Measurements from ENCODE around the gene SERPINE2. TPM values are rescaled to one million over a fixed set of nuclear protein-coding genes. Genes with fewer than 3 reads are reported as not detected.

Gene SERPINE2
- total RNA-seq, 4 donors from 2014 or later: 7.0 to 16.5 (median 10.0) TPM

- no peak for DNase-seq (ENCODE audit: low spot score in 2 of 2)
- Histone ChIP-seq H3K27me3 (no peaks in the 10 kb centered on the region), H3K9me3 (no peaks in the 10 kb centered on the region), H3K27ac (no peak overlapping the region), H3K4me1 (no peaks in the 10 kb centered on the region), H3K36me3 (no peaks in the 10 kb centered on the region), H3K4me3 (no peak overlapping the region)
- TF ChIP-seq POLR2AphosphoS5 (IDR thresholded peaks at IDR 0.05) (no peak), CTCF (IDR thresholded peaks at IDR 0.05) (no peak), POLR2A (IDR thresholded peaks at IDR 0.05) (no peak), EP300 (IDR thresholded peaks at IDR 0.05) (no peak)
- 84% methylated on average over 5 of the region's 5 CpGs for WGBS
These were observed 41.1 kb downstream of the SERPINE2 start for GRCh38 chr2:223997938-223998337.

- TF ChIP-seq EP300 (IDR thresholded peaks at IDR 0.05) (no peak), CTCF (IDR thresholded peaks at IDR 0.05) (no peak), POLR2AphosphoS5 (IDR thresholded peaks at IDR 0.05) (no peak), POLR2A (IDR thresholded peaks at IDR 0.05) (no peak)
- no peak overlapping the region for H3K27ac ChIP-seq
- H3K27me3 ChIP-seq: no peaks in the 10 kb centered on the region
- no peaks in the 10 kb centered on the region for H3K9me3 ChIP-seq
- no peak overlapping the region for H3K4me3 ChIP-seq
- H3K4me1 ChIP-seq: no peaks in the 10 kb centered on the region
- H3K36me3 ChIP-seq: no peaks in the 10 kb centered on the region
- WGBS: 92% methylated on average over 6 of the region's 6 CpGs
- DNase-seq (ENCODE audit: low spot score in 2 of 2): no peak
These were observed 42.7 kb downstream of the SERPINE2 start for GRCh38 chr2:223996391-223996790.

GRCh38 chr2:223995569-223995968 is 43.5 kb downstream of the SERPINE2 start:
- DNase-seq (ENCODE audit: low spot score in 2 of 2): no peak
- Histone ChIP-seq H3K27ac (no peak overlapping the region), H3K36me3 (no peaks in the 10 kb centered on the region), H3K9me3 (no peaks in the 10 kb centered on the region), H3K4me1 (no peaks in the 10 kb centered on the region), H3K27me3 (no peaks in the 10 kb centered on the region), H3K4me3 (no peak overlapping the region)
- WGBS: 88% methylated on average over 5 of the region's 5 CpGs
- TF ChIP-seq EP300 (IDR thresholded peaks at IDR 0.05) (no peak), POLR2A (IDR thresholded peaks at IDR 0.05) (no peak), CTCF (IDR thresholded peaks at IDR 0.05) (no peak), POLR2AphosphoS5 (IDR thresholded peaks at IDR 0.05) (no peak)

- no peak for TF ChIP-seq EP300 (IDR thresholded peaks at IDR 0.05)
- TF ChIP-seq POLR2AphosphoS5 (IDR thresholded peaks at IDR 0.05): no peak
- TF ChIP-seq POLR2A (IDR thresholded peaks at IDR 0.05): no peak
- TF ChIP-seq CTCF (IDR thresholded peaks at IDR 0.05): no peak
- WGBS: 88% methylated on average over 4 of the region's 4 CpGs
- DNase-seq (ENCODE audit: low spot score in 2 of 2): no peak
- Histone ChIP-seq H3K27me3 (no peaks in the 10 kb centered on the region), H3K27ac (no peak overlapping the region), H3K4me3 (no peak overlapping the region), H3K36me3 (no peaks in the 10 kb centered on the region), H3K9me3 (no peaks in the 10 kb centered on the region), H3K4me1 (no peaks in the 10 kb centered on the region)
These were observed 44.4 kb downstream of the SERPINE2 start for GRCh38 chr2:223994562-223995162.

- WGBS: 30% methylated on average over 5 of the region's 5 CpGs
- no peak for TF ChIP-seq POLR2AphosphoS5 (IDR thresholded peaks at IDR 0.05)
- TF ChIP-seq CTCF (IDR thresholded peaks at IDR 0.05): peak; percentile 46 to 69
- no peak for TF ChIP-seq EP300 (IDR thresholded peaks at IDR 0.05)
- TF ChIP-seq POLR2A (IDR thresholded peaks at IDR 0.05): no peak
- Histone ChIP-seq H3K4me1 (no peaks in the 10 kb centered on the region), H3K27ac (no peak overlapping the region), H3K27me3 (no peaks in the 10 kb centered on the region), H3K36me3 (no peaks in the 10 kb centered on the region), H3K4me3 (no peak overlapping the region), H3K9me3 (no peaks in the 10 kb centered on the region)
- no peak for DNase-seq (ENCODE audit: low spot score in 2 of 2)
These were observed 45.4 kb downstream of the SERPINE2 start for GRCh38 chr2:223993634-223994232.
